ENCODE results near the gene ASGR2. TPM values are rescaled to one million over a fixed set of nuclear protein-coding genes. Genes with fewer than 3 reads are reported as not detected.
"Not testable (repeated sequence)": the region's sequence is repeated elsewhere in the genome, so short reads cannot be mapped to it uniquely, and the experiment has no call there.

The ASGR2 gene
- total RNA-seq, 1 donor from 2014 or later = not detected

- DNase-seq (ENCODE audit: low spot score in 2 of 2); FAIRE-seq: not testable (repeated sequence)
These were observed 12.9 kb upstream of the ASGR2 start for GRCh38 chr17:7127501-7127900.

- FAIRE-seq; DNase-seq (ENCODE audit: low spot score in 2 of 2): not testable (repeated sequence)
These were observed 11.8 kb upstream of the ASGR2 start for GRCh38 chr17:7126386-7126785.

GRCh38 chr17:7124923-7125322 is 10.3 kb upstream of the ASGR2 start:
- DNase-seq (ENCODE audit: low spot score in 2 of 2) (no peak), FAIRE-seq (no peak)

DNA sequence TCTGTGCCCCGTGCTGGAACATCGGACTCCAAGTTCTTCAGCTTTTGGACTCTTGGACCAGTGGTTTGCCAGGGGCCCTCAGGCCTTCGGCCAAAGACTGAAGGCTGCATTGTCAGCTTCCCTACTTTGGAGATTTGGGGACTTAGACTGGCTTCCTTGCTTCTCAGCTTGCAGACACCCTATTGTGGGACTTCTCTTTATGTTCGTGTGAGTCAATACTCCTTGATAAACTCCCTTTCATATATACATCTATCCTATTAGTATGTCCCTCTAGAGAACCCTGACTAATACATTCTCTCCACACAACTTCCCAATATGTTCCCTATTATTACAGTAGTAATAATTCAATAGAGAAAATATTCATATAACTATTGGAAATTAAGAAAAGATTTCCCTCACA is 9.2 kb upstream of the ASGR2 start:
- FAIRE-seq (no peak), DNase-seq (ENCODE audit: low spot score in 2 of 2) (no peak)

DNA sequence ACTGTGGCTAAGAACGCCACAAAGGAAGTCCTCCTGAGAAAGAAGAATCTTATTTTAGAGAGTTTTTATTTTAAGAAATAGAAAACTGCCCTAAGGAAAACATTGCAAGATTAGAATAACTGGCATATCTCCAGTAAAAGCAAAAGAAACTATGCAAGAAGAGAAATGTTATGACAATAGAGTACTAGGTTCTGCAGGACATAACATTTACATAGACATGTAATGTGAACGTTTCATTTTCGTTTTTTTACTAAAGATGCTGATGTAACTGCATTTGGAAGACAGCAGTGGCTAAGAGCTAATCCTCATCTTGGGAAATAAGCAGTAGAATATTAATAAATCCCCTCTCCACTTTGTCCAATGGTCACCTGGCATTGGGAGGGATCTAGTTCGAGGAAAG is 7.8 kb upstream of the ASGR2 start:
- FAIRE-seq = no peak

GRCh38 chr17:7120635-7121034 is 6.0 kb upstream of the ASGR2 start:
- not testable (repeated sequence) for FAIRE-seq; DNase-seq (ENCODE audit: low spot score in 2 of 2)

More for the DNA sequence above, 7.8 kb upstream of the ASGR2 start:
- no peak for DNase-seq (ENCODE audit: low spot score in 2 of 2)

DNA sequence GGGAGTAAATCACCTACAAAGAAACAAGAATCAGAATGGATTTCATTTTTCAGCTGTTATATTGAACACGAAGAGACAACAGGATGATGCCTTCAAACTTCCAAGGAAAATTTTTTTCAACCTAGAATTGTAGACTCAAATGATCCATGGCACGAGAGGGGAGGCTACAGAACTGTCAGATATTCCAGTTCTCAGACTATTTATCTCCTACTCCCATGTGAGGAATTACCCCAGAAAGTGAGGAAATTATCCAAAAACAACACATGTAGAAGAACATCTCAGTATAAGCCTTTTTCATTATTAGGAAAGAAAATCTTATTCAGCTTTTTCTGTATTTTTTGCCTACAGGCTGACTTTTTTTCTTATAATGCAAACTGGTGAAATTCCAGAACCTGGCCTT is 5.5 kb upstream of the ASGR2 start:
- FAIRE-seq (no peak), DNase-seq (ENCODE audit: low spot score in 2 of 2) (no peak)

- FAIRE-seq = no peak
- no peak for DNase-seq (ENCODE audit: low spot score in 2 of 2)
These were observed 4.7 kb upstream of the ASGR2 start for GRCh38 chr17:7119314-7119713.

GRCh38 chr17:7114875-7115614 is 423 bp upstream of the ASGR2 start:
- no peak for FAIRE-seq

GRCh38 chr17:7113273-7114071 is 1.1 kb downstream of the ASGR2 start:
- DNase-seq (ENCODE audit: low spot score in 2 of 2) = no peak
- FAIRE-seq = no peak

More at GRCh38 chr17:7114875-7115614, 423 bp upstream of the ASGR2 start:
- DNase-seq (ENCODE audit: low spot score in 2 of 2) = no peak

DNA sequence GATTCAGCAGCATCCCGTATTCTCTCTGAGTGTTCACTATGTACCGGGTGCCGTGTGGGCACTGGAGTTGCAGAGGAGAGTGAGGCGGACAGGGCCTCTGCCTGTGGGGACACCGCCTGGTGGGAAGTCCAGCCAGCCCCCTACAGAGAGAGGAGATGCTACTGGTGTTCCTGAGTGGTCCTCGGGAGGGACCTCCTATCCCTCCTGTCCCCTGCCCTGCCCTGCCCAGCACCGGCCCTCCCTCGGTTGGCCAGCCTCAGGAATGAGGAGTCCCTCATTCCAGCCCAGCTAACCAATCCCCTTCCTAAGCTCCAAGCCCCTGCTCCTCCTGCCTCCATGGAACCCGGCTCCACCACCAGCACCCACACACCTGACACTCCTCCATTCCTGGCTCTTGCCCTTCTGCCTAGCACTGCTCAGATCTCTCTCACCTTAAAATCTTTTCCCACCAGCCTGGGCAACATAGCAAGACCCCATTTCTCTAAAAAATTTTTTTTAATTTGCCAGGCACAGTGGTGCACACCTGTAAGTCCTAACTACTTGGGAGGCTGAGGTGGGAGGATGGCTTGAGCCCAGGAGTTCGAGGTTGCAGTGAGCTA is 2.0 kb downstream of the ASGR2 start:
- no peak for FAIRE-seq
- no peak for DNase-seq (ENCODE audit: low spot score in 2 of 2)

DNA sequence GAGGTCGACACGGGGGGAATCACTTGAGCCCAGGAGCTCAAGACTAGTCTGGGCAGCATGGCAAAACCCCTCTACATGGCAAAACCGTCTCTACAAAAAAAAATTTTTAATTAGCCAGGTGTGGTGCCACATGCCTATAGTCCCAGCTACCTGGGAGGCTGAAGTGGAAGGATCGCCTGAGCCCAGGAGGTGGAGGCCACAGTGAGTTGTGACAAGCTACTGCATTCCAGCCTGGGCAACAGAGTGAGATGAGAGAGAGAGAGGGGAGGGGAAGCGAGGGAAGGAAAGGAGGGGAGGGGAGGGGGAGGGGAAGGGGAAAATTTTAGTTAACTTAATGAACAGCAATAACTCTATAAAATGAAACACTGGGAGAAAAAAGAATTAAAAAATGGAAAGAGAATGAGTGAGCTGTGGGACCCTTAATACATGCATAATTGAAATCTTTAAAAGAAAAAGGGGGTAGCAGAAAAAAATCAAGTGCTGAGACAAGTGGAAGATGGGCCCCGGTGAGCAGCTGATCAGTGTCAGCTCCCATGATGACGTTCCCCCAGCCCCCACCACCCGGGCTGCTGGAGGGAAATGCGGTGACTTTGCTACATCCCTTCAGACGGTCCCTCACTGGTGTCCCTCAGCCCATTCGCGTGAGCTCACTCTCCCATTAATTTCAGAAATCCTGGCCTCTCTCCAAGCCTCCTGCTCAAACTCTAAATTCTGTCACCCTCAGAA is 2.7 kb downstream of the ASGR2 start:
- no peak for DNase-seq (ENCODE audit: low spot score in 2 of 2)
- FAIRE-seq = no peak

- no peak for FAIRE-seq
- no peak for DNase-seq (ENCODE audit: low spot score in 2 of 2)
These were observed 3.9 kb downstream of the ASGR2 start for GRCh38 chr17:7110617-7111306.

DNA sequence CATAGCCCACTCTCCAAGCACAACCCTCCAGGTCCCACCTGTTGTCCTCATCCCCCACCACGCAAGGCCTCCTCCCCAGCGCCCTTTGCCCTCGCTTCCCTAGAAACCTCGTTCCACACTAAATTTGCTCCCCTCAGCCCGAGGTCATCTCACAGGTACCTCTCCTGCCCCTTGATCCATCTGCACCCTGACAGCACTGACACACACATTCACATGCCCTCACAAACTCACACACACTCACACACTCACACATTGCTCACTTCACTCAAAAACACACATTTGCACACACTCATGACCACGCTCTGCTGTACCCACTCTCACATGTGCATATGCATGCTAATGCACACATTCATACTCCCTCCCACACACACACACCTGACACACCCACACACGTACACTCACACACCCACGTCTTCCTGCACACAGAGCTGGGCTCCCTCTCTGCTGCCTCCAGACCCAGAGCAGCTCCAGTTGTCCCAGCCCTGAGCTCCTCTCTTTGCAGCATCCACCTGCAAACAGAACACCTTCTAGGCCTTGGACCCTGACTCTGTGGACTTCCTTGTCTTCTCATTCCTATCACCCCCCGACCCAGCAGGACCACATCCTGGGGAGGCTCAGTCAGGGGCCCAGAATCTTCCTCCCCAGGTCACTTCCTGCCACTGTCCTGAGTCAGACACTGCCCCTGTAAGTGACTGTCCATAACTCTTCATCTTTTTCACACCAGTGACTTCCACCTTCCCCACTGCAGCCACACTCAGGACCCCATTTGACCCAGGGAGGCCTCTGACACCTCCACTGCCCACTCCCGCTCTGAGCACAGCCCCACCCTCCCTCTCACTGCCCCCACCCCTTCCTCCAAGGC is 4.9 kb downstream of the ASGR2 start:
- FAIRE-seq (no peak), DNase-seq (ENCODE audit: low spot score in 2 of 2) (no peak)

GRCh38 chr17:7108981-7109380 is 5.6 kb downstream of the ASGR2 start:
- DNase-seq (ENCODE audit: low spot score in 2 of 2) (no peak), FAIRE-seq (no peak)

DNA sequence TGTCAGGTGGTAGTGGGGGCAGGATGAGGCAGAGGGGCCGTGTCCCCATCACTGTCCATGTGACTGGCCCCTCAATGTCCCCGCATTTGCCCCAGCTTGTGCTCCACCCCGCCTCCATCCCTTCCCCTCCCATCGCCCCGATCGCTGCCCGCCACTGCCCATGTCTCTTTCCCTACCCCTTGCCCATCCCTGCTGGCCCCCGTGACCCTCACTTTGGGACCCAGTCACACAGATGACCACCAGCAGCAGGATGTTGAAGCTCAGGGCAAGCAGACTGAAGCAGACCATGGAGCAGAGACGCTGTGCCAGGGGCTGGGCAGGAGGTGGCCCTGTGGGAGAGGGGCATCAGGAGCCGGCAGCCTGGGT is 6.1 kb downstream of the ASGR2 start:
- DNase-seq (ENCODE audit: low spot score in 2 of 2) = no peak
- FAIRE-seq = no peak

GRCh38 chr17:7107795-7108559 is 6.6 kb downstream of the ASGR2 start:
- DNase-seq (ENCODE audit: low spot score in 2 of 2) = no peak
- no peak for FAIRE-seq

DNA sequence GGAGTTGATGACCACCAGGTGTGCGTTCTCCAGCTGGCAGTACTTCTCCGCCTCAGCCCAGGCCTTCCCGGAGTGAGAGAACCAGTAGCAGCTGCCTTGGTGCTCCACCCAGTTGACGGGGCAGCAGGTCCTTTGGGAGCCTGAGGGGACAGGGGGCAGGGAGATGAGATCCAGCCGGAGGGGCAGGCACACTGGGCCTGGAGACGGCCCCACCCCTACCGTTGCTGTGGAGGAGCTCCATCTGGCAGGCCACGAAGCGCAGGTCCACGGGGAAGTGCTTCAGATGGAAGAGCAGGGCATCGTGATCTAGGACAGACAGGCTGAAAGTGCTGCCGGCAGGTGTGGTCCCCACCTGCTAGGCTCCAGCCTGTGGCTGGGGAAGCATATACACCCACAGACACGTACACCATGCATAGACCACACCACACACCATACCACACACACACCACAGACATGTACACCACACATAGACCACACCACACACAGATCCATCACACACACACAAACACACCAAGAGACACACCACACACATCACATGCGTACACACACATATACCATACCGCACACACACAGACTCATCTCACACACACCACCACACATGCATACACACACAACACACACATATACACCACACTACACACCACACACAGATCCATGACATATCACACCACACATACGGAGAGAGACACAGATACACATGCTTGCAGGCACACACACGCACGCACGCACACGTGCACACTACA is 7.4 kb downstream of the ASGR2 start:
- FAIRE-seq = no peak
- no peak for DNase-seq (ENCODE audit: low spot score in 2 of 2)
